HCT116 (cell line): ENCODE results near the gene KCNH3.

Experiments used
- EZH2 ChIP-seq: fragments of 200-600 bp; sonication (generic); IDR thresholded peaks from 2 replicates; pipeline ENCODE4 v1.6.1; 2017; ENCODE audit warnings: antibody characterized with exemption, mixed run types
- EZH2phosphoT487 ChIP-seq: fragments of 200-600 bp; IDR thresholded peaks from 2 replicates; pipeline ENCODE4 v1.6.1; 2018; ENCODE audit warnings: antibody characterized with exemption, borderline replicate concordance
- POLR2A ChIP-seq: IDR thresholded peaks from 2 replicates; pipeline ENCODE4 v1.7.0; 2011; ENCODE audit warnings: borderline replicate concordance; ENCODE audit not compliant: insufficient read depth, insufficient read length; ENCODE audit errors: extremely low read depth
- POLR2AphosphoS5 ChIP-seq: IDR thresholded peaks from 2 replicates; pipeline ENCODE4 v1.6.1; 2011; ENCODE audit warnings: mild to moderate bottlenecking, low read depth, low read length, moderate library complexity
- RAD21 ChIP-seq: IDR thresholded peaks from 2 replicates; pipeline ENCODE4 v1.6.1; 2012; ENCODE audit warnings: low read depth, mild to moderate bottlenecking
- SIN3A ChIP-seq: IDR thresholded peaks from 2 replicates; pipeline ENCODE4 v1.6.1; 2012; ENCODE audit warnings: low read depth
- TCF7L2 ChIP-seq: IDR thresholded peaks from 2 replicates; pipeline ENCODE4 v1.7.0; 2011; ENCODE audit warnings: borderline replicate concordance, inconsistent platforms; ENCODE audit not compliant: insufficient read depth, insufficient read length; ENCODE audit errors: extremely low read depth
- YY1 ChIP-seq: IDR thresholded peaks from 2 replicates; pipeline ENCODE4 v1.6.1; 2011; ENCODE audit warnings: low read length, low read depth, moderate library complexity, mild to moderate bottlenecking; ENCODE audit not compliant: insufficient replicate concordance; ENCODE audit errors: extremely low read depth
- ZNF274 ChIP-seq: fragments of 200-500 bp; sonication (Bioruptor generic); IDR thresholded peaks from 2 replicates; pipeline ENCODE4 v1.6.1; 2014; ENCODE audit warnings: mild to moderate bottlenecking, low read depth, low read length, inconsistent platforms
- TF ChIP-seq, protein P1 (sequence below), 3 experiments: fragments of 200-600 bp in 1 of 3; sonication (generic) in 1 of 3; IDR thresholded peaks in 2 of 3; conservative IDR thresholded peaks in 1 of 3; 2 replicates each; pipeline ENCODE4 v1.5.1; 2012 to 2017; ENCODE audit warnings: low read depth in 2 of 3, low read length in 2 of 3, antibody characterized with exemption in 1 of 3, borderline replicate concordance in 1 of 3, control low read depth in 1 of 3, mild to moderate bottlenecking in 1 of 3, mixed read lengths in 1 of 3, mixed run types in 1 of 3, moderate library complexity in 1 of 3; ENCODE audit not compliant: insufficient read depth in 1 of 3
- TF ChIP-seq, protein P2 (sequence below): IDR thresholded peaks from 2 replicates; pipeline ENCODE4 v1.6.1; 2012
- TF ChIP-seq, protein P3 (sequence below): IDR thresholded peaks from 2 replicates; pipeline ENCODE4 v1.6.1; 2012; ENCODE audit warnings: low read depth
- TF ChIP-seq, protein P4 (sequence below): IDR thresholded peaks from 2 replicates; pipeline ENCODE4 v1.6.1; 2011; ENCODE audit warnings: mild to moderate bottlenecking, low read length, moderate library complexity; ENCODE audit not compliant: insufficient replicate concordance; ENCODE audit errors: extremely low read depth

DNA sequence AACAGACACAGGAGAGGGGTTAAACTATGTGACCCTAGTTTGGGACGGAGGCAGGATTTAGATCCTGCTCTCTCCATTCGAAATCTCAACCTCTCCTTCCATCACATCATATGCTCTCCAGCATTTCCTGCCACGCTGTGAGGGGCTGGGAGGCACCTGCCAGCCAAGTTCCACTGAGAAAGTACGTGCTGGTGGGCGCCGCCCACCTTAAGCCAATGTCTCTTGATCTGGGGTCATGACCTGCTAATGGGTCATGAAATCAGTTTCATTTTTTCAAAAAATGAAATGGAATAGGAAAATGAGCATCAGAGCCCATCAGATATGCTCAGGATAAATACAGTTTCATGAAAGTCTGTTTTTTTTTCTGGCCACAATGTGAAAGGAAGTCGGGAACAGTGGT lies 21.9 kb downstream of the KCNH3 start:
- TF ChIP-seq, protein P1, sequence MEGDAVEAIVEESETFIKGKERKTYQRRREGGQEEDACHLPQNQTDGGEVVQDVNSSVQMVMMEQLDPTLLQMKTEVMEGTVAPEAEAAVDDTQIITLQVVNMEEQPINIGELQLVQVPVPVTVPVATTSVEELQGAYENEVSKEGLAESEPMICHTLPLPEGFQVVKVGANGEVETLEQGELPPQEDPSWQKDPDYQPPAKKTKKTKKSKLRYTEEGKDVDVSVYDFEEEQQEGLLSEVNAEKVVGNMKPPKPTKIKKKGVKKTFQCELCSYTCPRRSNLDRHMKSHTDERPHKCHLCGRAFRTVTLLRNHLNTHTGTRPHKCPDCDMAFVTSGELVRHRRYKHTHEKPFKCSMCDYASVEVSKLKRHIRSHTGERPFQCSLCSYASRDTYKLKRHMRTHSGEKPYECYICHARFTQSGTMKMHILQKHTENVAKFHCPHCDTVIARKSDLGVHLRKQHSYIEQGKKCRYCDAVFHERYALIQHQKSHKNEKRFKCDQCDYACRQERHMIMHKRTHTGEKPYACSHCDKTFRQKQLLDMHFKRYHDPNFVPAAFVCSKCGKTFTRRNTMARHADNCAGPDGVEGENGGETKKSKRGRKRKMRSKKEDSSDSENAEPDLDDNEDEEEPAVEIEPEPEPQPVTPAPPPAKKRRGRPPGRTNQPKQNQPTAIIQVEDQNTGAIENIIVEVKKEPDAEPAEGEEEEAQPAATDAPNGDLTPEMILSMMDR (IDR thresholded peaks at IDR 0.05 in 2 of 3, conservative IDR thresholded peaks at IDR 0.05 in 1 of 3; ENCODE audit: borderline replicate concordance in 1 of 3, insufficient read depth in 1 of 3, low read depth in 2 of 3, low read length in 2 of 3): no peak
- TF ChIP-seq TCF7L2 (no peak), POLR2A (no peak), ZNF274 (no peak), YY1 (no peak), RAD21 (no peak), EZH2phosphoT487 (no peak), EZH2 (no peak), POLR2AphosphoS5 (no peak), SIN3A (no peak)
- TF ChIP-seq, protein P2, sequence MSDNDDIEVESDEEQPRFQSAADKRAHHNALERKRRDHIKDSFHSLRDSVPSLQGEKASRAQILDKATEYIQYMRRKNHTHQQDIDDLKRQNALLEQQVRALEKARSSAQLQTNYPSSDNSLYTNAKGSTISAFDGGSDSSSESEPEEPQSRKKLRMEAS: no peak
- TF ChIP-seq, protein P3, sequence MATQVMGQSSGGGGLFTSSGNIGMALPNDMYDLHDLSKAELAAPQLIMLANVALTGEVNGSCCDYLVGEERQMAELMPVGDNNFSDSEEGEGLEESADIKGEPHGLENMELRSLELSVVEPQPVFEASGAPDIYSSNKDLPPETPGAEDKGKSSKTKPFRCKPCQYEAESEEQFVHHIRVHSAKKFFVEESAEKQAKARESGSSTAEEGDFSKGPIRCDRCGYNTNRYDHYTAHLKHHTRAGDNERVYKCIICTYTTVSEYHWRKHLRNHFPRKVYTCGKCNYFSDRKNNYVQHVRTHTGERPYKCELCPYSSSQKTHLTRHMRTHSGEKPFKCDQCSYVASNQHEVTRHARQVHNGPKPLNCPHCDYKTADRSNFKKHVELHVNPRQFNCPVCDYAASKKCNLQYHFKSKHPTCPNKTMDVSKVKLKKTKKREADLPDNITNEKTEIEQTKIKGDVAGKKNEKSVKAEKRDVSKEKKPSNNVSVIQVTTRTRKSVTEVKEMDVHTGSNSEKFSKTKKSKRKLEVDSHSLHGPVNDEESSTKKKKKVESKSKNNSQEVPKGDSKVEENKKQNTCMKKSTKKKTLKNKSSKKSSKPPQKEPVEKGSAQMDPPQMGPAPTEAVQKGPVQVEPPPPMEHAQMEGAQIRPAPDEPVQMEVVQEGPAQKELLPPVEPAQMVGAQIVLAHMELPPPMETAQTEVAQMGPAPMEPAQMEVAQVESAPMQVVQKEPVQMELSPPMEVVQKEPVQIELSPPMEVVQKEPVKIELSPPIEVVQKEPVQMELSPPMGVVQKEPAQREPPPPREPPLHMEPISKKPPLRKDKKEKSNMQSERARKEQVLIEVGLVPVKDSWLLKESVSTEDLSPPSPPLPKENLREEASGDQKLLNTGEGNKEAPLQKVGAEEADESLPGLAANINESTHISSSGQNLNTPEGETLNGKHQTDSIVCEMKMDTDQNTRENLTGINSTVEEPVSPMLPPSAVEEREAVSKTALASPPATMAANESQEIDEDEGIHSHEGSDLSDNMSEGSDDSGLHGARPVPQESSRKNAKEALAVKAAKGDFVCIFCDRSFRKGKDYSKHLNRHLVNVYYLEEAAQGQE: no peak
- TF ChIP-seq, protein P4, sequence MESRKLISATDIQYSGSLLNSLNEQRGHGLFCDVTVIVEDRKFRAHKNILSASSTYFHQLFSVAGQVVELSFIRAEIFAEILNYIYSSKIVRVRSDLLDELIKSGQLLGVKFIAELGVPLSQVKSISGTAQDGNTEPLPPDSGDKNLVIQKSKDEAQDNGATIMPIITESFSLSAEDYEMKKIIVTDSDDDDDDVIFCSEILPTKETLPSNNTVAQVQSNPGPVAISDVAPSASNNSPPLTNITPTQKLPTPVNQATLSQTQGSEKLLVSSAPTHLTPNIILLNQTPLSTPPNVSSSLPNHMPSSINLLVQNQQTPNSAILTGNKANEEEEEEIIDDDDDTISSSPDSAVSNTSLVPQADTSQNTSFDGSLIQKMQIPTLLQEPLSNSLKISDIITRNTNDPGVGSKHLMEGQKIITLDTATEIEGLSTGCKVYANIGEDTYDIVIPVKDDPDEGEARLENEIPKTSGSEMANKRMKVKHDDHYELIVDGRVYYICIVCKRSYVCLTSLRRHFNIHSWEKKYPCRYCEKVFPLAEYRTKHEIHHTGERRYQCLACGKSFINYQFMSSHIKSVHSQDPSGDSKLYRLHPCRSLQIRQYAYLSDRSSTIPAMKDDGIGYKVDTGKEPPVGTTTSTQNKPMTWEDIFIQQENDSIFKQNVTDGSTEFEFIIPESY: no peak
